A549 treated with AZD9567 at 1 μM for 4 hours (cell line): ENCODE measurements around the gene BTD. TPM values are rescaled to one million over a fixed set of nuclear protein-coding genes. Genes with fewer than 3 reads are reported as not detected.

Source experiments
- total RNA-seq: library from RNA; stranded (reverse); fragments of 200-300 nt; extraction: Qiagen RNA extraction; gene quantifications from 5 replicates; pipeline ENCODE4 v1.2.3, GENCODE V29; 2022; ENCODE audit not compliant: insufficient read depth

The BTD gene, protein sequence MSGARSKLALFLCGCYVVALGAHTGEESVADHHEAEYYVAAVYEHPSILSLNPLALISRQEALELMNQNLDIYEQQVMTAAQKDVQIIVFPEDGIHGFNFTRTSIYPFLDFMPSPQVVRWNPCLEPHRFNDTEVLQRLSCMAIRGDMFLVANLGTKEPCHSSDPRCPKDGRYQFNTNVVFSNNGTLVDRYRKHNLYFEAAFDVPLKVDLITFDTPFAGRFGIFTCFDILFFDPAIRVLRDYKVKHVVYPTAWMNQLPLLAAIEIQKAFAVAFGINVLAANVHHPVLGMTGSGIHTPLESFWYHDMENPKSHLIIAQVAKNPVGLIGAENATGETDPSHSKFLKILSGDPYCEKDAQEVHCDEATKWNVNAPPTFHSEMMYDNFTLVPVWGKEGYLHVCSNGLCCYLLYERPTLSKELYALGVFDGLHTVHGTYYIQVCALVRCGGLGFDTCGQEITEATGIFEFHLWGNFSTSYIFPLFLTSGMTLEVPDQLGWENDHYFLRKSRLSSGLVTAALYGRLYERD
- 14.0 to 18.3 TPM (median 16.3 TPM) in 5 replicates for total RNA-seq

GRCh38 chr3:15601399-15602145, at the start of gene BTD, which contains the start of gene HACL1:
Gene BTD (plus strand): TSS chr3:15601745. CDS start chr3:15635440, 33,695 bp downstream.
Gene HACL1 (minus strand): TSS chr3:15601569. CDS start chr3:15601463, 106 bp downstream.

Other genes with a start within 250 kb of the BTD start
- gene METTL6, start 174.2 kb upstream of the BTD start, total RNA-seq = 23.1 to 28.3 TPM (median 27.2 TPM) in 5 replicates
- gene EAF1, start 174.1 kb upstream of the BTD start, total RNA-seq = 14.4 to 18.3 TPM (median 15.9 TPM) in 5 replicates
- 0.21 to 0.58 TPM (median 0.39 TPM) in 4 of 5 replicates, not detected in the other for gene COLQ, start 80.0 kb upstream of the BTD start, total RNA-seq
- gene HACL1, start 176 bp upstream of the BTD start, total RNA-seq = 22.3 to 31.1 TPM (median 23.3 TPM) in 5 replicates
- 41.5 to 72.4 TPM (median 48.7 TPM) in 5 replicates for gene ANKRD28, start 196.2 kb downstream of the BTD start, total RNA-seq